ENCODE results near the gene RAB31.

DNA sequence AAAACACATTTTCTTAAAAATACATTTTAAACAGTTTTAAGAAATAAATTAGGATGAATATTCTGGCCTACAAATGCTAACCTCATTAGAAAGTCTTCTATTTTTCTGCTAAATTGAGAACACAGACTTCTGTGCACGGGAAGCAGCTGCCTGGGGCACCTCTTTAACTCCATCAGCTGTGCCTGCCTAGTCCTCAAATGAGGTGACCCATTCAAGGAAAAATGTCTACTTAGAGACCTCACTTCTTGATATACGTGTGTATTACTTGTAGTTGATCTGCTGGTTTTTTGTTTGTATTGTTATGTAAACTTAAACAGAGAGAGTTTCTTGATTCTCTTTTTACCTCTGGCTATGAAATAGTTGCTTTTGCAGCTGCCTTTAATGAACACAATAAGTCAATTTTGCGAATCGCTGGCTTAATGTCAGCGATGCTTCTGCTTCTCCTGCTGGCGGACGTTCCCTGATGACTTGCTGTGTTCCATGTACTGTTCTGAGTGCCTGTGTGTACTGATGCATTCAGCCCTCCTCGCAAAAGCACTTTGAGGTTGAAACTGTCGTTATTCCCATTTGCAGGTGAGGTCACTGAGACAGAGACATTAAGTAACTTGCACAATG lies 88.9 kb downstream of the RAB31 start:
- no peak for TF ChIP-seq CTCF (IDR thresholded peaks at IDR 0.05 in 4 of 5, conservative IDR thresholded peaks at IDR 0.05 in 1 of 5)
- TF ChIP-seq POLR2A (IDR thresholded peaks at IDR 0.05) = no peak

All from gastrocnemius medialis (tissue), 4 donors.